EH (cell line): ENCODE data around the gene KLK2.
A peak's percentile ranks its signal among the peaks of the same experiment; 100 is the strongest.

ENCODE experiments used
- DNase-seq: peaks from one replicate; pipeline ENCODE4 v3.0.0-alpha.2; 2015; ENCODE audit warnings: low read depth

Gene KLK2

GRCh38 chr19:50873056-50873455 lies at the start of gene KLK2:
KLK2 (plus strand) TSS chr19:50873439; CDS start chr19:50873474, 35 bp downstream.
- no peak for DNase-seq

DNA sequence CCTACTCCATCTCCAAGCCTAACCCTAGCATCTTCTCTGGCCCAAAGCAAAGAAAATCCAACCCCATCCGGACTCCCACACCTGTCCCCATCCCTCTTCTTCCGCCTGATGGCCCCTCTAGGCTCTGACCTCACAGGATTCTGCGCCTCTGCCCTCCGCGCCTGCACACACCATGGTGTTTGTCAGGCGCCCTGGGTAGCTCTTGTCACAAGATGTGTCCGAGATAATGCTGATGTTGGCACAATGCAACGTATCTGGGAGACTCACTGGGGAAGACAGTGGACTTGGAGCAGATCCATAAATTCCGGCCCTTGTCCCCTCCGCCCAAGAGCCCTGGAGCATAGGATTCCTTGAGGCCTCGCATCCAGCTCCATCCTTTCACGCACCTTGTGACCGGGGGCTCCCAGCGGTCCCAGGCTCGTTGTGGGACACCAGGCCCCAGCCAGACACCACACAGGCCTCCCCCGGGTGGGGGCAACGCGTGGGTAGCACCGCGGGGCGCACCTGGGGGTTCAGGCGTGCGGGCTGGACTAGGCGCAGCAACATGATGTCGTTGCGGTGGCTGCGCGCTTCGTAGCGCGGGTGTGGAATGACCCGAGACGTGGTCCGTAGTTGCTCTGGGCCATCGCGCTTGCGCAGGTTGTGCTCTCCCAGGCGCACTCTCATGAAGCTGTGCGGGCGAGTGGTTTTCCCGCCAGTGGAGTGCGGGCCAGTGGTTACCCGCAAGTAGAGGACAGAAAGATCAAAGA lies 46.6 kb upstream of the KLK2 start:
- no peak for DNase-seq

DNA sequence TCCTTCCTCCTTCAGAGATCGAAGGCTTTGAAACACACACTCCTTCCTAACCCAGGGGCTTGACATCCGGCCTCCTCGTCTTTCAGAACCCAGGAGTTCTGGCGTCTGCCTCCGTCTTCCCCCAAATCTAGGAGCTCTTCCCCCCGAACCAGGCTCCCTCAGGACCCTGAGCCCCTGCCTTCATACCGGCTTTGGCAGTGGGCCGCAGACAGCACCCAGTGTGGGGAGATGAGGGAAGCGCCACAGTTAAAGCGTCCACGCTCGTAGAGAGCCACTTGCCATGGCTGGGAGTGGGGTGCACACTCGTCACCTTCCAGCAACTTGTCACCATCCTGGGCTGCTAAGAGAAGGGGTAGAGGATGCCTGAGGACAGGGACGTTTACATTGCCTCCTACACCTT lies 45.8 kb upstream of the KLK2 start:
- DNase-seq: no peak

GRCh38 chr19:50829801-50830200 lies 43.4 kb upstream of the KLK2 start:
- no peak for DNase-seq

GRCh38 chr19:50830266-50831025 lies 42.8 kb upstream of the KLK2 start:
- no peak for DNase-seq

DNA sequence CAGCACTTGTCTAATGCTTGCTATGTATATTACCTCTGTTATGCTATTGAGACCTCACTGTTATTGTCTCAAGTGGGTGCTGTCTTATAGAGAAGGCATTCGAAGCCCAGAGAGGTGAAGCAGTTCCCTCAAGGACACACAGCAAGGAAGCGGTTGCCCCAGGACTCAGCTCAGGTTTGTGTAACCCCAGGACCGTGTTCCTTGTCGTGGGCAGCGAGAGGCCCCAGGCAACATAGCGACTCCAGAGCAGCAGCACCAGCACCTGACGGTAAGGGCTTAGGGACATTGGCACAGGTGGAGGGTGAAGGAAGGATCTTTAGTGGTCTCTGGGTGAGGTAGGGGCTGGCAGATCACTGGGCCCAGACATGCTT lies 42.2 kb upstream of the KLK2 start:
- DNase-seq: no peak

- DNase-seq: no peak
Observed at GRCh38 chr19:50832666-50833065, 40.6 kb upstream of the KLK2 start.

- DNase-seq: no peak
Observed at GRCh38 chr19:50833117-50833801, 40.0 kb upstream of the KLK2 start, which contains the start of gene KLK15. KLK15 (minus strand) TSS chr19:50833574; CDS start chr19:50831492, 2,082 bp downstream.

DNA sequence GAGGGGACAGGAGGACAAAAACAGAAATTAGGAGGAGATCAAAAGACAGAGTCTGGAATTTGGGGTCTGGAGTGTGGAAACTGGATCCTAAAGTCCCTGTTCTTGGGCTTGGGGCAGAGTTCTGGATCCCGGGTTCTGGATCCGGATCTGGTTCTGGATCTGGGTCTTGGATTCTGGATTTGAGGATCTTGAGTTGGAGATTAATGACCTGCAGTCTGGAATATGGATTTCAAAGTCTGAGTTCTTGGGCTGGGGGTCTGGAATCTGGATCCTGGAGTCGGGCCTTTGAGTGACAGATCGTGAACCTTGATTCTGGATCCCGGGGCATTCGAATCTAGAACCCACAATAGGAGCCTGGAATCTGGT lies 39.5 kb upstream of the KLK2 start:
- DNase-seq: no peak

DNA sequence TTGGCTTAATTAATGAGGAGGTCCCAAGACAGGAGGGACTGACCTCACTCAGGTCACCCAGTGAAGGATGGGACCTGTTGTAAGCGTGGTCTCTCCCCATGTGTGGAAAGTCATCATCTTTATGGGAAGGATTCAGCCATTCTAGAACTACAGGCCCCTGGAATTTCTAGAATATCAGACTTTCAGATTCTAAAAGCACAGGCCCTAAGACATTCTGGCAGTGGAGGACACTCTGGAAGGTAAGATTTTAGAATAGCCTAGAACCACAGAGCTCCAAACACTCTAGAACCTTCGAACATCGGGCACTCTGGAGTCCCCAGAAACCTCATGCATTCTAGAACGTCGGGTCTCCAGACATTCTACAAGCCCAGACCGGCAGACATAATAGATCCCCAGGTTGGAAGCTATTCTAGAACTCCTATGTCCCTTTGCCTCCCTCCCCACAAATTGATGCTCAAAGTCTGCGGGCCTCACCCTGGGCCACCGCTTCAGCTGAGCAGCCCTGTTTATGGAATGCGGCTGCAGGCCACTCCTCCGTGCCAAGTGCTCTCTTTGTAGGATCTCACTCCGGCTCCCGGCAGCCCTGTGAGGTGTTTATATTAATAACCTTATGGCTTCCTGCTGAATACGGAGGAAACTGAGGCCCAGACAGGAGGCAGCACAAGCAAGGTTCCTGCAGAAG lies 38.0 kb upstream of the KLK2 start:
- peak; percentile 30 for DNase-seq

DNA sequence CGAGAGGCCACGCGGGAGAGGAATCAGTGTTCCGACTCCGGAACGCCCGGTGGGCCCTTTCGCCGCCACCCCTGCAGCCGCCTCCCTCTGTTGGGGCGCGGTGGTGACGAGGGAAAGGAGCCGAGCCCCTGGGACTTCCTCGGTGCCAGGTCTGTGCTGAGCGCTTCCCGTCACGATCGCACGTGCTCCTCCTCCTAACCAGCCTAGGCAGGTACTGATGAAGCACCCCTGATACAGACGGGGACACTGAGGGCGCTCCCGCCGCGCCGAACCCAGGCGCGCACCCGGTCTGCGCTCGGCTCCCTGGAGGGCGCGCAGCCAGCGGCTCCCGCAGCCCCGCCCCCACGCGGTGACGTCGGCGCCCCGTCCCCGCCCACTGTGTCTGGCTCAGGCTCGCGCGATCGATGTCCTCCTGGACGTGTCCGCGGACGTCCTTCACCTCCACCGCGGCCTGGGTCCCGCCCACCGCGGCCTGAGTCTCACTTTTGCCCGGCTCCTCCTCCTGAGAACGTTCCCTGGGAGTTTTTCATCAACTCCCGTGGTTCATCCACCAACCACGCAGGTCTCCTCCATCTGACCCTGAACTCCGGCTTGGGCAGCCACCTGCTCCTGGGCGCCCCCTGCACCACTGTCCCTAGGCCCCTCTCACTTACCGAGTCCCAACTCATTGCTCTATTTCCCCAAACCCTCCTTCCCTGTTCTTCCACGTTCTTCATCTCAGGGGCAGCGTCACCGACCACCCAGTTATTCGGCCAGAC lies 37.3 kb upstream of the KLK2 start:
- peak; percentile 59 for DNase-seq

- no peak for DNase-seq
Observed at GRCh38 chr19:50836543-50837195, 36.6 kb upstream of the KLK2 start.

DNA sequence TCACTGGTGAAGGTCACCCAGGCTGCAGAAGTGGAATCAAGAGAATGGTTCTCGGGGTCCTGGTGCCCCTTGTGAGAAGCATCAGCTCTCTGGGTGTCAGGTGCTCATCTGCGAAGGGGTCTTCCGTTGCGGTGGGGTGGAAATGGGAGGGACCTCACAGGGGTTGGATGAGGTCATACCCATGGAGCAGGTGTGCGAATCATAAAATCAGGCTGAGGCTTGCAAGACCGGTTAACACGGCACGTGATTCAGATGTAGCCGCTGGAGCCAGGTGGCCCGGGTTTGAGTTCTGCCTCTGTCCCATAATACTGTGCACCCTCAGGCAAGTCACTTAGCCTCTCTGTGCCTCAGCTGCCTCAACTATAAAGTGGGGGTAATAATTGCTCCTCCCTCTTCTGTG lies 35.9 kb upstream of the KLK2 start:
- no peak for DNase-seq

DNA sequence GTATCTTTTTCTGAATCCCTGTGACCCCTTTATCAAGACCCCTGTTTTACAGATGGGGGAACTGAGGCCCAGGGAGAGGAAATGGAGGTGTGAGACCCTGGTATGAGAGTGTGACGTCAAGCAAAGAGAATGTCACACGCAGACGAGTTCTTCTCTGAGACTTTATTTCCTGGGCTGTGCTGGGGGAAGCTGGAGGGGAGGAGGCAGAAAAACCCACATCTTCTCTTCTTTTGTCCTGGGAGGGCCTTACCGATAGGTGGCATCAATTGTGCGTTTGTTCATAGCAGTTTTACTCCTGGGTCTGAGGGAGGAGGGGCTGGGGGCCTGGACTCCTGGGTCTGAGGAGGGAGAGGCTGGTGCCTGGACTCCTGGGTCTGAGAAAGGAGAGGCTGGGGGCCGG lies 35.0 kb upstream of the KLK2 start:
- peak; percentile 15 for DNase-seq

DNA sequence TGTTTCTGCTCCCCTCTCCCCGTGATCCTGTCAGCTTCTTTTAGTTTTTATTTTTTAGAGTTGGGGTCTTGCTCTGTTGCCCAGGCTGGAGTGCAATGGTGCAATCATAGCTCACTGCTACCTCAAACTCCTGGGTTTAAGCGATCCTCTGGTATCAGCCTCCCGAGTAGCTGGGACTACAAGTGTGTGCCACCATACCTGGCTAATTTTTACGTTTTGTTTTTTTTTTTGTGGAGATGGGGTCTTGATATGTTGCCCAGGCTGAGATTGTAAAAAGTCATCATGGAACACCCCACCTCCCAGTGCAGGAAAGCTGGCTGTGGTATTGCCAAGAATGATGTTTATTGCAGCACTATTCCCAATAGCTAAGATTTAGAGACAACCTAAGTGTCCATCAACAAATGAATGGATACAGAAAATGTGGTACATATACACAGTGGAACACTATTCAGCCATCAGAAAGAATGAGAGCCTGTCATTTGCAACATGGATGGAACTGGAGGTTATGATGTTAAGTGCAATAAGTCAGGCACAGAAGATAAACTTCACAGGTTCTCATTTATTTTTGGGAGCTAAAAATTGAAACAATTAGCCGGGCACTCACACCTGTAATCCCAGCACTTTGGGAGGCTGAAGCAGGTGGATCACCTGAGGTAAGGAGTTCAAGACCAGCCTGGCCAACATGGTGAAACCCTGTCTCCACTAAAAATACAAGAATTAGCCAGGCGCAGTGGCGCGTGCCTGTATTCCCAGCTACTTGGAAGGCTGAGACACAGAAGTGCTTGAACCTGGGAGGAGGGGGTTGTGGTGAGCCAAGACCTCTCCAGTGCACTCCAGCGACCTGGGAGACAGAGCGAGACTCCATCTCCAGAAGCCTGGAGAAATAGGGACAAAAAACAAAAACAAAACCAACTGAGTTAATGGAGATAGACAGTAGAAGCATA lies 33.3 kb upstream of the KLK2 start:
- no peak for DNase-seq

DNA sequence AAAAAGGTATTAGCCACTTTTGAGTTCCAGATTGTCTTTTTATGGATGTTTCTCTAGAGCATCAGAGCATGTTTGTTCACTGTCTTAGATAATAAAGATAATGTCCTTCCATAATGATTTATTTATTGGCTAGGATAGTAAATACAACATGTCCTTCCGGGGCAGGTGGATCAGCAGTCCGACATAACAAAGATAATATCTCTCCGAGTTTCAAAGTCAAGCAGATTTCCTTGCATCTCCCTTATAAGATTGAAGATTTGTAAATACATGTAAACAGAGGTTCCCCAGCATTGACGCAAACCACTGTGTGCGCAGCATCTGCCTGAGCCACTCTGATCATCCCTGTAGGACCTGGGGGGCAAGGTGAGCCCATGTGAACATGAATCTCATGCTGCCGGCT lies 31.1 kb upstream of the KLK2 start:
- no peak for DNase-seq

DNA sequence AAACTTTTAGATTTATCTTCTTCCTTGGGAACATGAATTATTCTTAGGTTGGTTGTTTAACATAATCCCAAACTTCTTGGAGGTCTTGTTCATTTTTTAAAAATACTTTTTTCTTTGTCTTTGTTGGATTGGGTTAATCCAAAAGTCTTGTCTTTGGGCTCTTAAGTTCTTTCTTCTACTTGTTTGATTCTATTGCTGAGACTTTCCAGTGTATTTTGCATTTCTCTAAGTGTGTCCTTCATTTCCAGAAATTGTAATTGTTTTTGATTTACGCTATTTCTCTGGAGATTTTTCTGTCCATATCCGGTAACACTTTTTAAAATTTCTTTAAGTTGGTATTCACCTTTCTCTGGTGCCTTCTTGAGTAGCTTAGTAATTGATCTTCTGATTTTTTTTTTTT lies 30.0 kb upstream of the KLK2 start:
- no peak for DNase-seq

- DNase-seq: no peak
Observed at GRCh38 chr19:50843701-50844221, 29.5 kb upstream of the KLK2 start.

GRCh38 chr19:50844296-50844935 lies 28.8 kb upstream of the KLK2 start:
- DNase-seq: no peak
